ENCODE results near the gene PDZD7. TPM values are rescaled to one million over a fixed set of nuclear protein-coding genes. Genes with fewer than 3 reads are reported as not detected.

Gene PDZD7
- polyA plus RNA-seq (ENCODE audit: low read depth in 6 of 6): under 1 TPM in 2 of 6 donors, not detected in 4; 0.23 to 0.87 TPM

GRCh38 chr10:101031128-101031795 is at the start of gene PDZD7, which contains the start of gene SFXN3:
TSS of gene PDZD7 (minus strand) at chr10:101031129. CDS start at chr10:101030219, 910 bp downstream.
TSS of gene SFXN3 (plus strand) at chr10:101031234. CDS start at chr10:101034695, 3,461 bp downstream.
- Mint-ChIP-seq H3K4me1 (peaks cover 17 to 22% (median 19%) of the 10 kb centered on the region in 3 donors), H3K9me3 (peaks cover 0 to 2% (median 0%) of the 10 kb centered on the region in 7 donors), H3K27ac (peak within 1 kb of the TSS; percentile 82 to 98 (median 92)), H3K27me3 (peaks cover 12 to 30% (median 29%) of the 10 kb centered on the region in 3 donors), H3K36me3 (peaks cover 0 to 7% of the 10 kb centered on the region in 2 donors), H3K4me3 (peak within 1 kb of the TSS; percentile 84 to 97 (median 96))
- peak; percentile 87 to 89 for ATAC-seq (ENCODE audit: low read depth in 2 of 2)
- DNase-seq: peak; percentile 95

DNA sequence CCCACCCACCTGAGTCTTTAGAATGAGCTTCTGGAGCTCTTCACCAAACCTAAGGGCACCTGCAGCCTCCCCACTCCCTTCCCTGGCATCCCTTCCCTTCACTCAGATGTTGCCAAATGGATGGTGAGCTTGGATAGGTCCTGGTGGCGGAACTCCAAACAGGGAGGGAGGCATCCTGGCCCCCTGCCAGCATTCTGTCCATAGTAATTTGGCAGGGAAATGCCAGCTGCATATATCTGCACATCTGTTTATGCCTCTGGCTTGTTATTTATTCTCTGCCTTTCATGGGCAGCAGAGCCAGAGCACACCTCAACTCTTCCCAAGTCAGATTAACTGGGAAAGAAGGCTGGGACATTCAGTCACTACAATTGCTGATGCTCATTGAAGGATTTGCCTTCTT is 48.9 kb upstream of the PDZD7 start:
- Mint-ChIP-seq H3K4me1 (no peaks in the 10 kb centered on the region), H3K9me3 (peaks cover 0 to 3% (median 0%) of the 10 kb centered on the region in 7 donors), H3K36me3 (no peaks in the 10 kb centered on the region), H3K27ac (no peak overlapping the region), H3K4me3 (no peak overlapping the region), H3K27me3 (peaks cover 62 to 78% (median 77%) of the 10 kb centered on the region in 3 donors)
- ATAC-seq (ENCODE audit: low read depth in 2 of 2): no peak
- DNase-seq: no peak

DNA sequence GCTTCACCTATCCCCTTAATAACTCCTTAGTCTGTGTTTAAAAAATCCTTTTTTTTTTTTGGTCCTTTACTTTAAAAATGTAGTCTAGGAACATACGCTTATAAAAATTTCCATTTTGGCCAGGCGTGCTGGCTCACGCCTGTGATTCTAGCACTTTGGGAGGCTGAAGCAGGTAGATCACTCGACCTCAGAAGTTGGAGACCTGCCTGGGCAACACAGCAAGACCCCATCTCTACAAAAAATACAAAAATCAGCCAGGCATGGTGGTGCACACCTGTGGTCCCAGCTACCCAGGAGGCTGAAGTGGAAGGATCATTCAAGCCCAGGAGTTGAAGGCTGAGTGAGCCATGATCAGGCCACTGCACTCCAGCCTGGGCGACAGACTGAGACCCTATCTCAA is 45.7 kb upstream of the PDZD7 start:
- Mint-ChIP-seq H3K36me3 (no peaks in the 10 kb centered on the region), H3K27me3 (peaks cover 49 to 69% (median 63%) of the 10 kb centered on the region in 3 donors), H3K4me3 (no peak overlapping the region), H3K4me1 (peaks cover 17 to 23% (median 17%) of the 10 kb centered on the region in 3 donors), H3K27ac (no peak overlapping the region), H3K9me3 (peaks cover 0 to 3% (median 0%) of the 10 kb centered on the region in 7 donors)
- DNase-seq: no peak
- ATAC-seq (ENCODE audit: low read depth in 2 of 2): no peak

GRCh38 chr10:101075775-101076174 is 44.8 kb upstream of the PDZD7 start:
- DNase-seq: no peak
- H3K27ac Mint-ChIP-seq: no peak overlapping the region
- peaks cover 0 to 3% (median 0%) of the 10 kb centered on the region in 7 donors for H3K9me3 Mint-ChIP-seq
- H3K4me1 Mint-ChIP-seq: peaks cover 26 to 30% (median 26%) of the 10 kb centered on the region in 3 donors
- H3K36me3 Mint-ChIP-seq: no peaks in the 10 kb centered on the region
- peaks cover 43 to 60% (median 55%) of the 10 kb centered on the region in 3 donors for H3K27me3 Mint-ChIP-seq
- no peak overlapping the region for H3K4me3 Mint-ChIP-seq
- ATAC-seq (ENCODE audit: low read depth in 2 of 2): no peak

DNA sequence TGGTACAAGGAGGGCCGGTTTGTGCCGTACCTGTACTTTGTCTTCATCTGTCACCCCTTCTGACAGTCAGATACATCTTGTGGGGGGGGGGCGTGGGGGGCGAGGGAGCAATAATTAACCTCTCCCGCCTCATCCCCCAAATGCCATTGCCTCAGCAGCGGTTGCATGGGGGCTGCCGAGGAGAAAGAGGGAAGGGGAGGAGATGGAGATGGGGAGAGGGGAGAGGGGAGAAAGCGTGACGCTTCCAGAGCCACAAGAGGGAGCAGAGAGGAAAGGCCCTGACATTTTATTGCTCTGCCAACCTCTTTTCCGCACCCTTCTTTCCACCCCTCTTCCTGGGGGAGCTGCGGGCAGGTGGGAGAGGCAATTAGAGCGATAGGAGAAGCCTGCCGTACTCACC is 42.7 kb upstream of the PDZD7 start:
- H3K27me3 Mint-ChIP-seq: peaks cover 35 to 42% (median 36%) of the 10 kb centered on the region in 3 donors
- no peak overlapping the region for H3K4me3 Mint-ChIP-seq
- H3K9me3 Mint-ChIP-seq: peaks cover 0 to 2% (median 0%) of the 10 kb centered on the region in 7 donors
- H3K36me3 Mint-ChIP-seq: no peaks in the 10 kb centered on the region
- H3K4me1 Mint-ChIP-seq: peaks cover 29 to 30% (median 30%) of the 10 kb centered on the region in 3 donors
- DNase-seq (no peak), ATAC-seq (ENCODE audit: low read depth in 2 of 2) (no peak)
- no peak overlapping the region for H3K27ac Mint-ChIP-seq

GRCh38 chr10:101072923-101073322 is 42.0 kb upstream of the PDZD7 start:
- peaks cover 29 to 35% (median 30%) of the 10 kb centered on the region in 3 donors for H3K27me3 Mint-ChIP-seq
- H3K9me3 Mint-ChIP-seq: no peaks in the 10 kb centered on the region
- H3K4me3 Mint-ChIP-seq: peak overlapping the region in 2 of 8 donors; percentile 49 to 53
- H3K27ac Mint-ChIP-seq: peak overlapping the region in 3 of 6 donors; percentile 58 to 91 (median 81)
- no peaks in the 10 kb centered on the region for H3K36me3 Mint-ChIP-seq
- ATAC-seq (ENCODE audit: low read depth in 2 of 2) (no peak), DNase-seq (no peak)
- H3K4me1 Mint-ChIP-seq: peaks cover 29 to 31% (median 30%) of the 10 kb centered on the region in 3 donors

DNA sequence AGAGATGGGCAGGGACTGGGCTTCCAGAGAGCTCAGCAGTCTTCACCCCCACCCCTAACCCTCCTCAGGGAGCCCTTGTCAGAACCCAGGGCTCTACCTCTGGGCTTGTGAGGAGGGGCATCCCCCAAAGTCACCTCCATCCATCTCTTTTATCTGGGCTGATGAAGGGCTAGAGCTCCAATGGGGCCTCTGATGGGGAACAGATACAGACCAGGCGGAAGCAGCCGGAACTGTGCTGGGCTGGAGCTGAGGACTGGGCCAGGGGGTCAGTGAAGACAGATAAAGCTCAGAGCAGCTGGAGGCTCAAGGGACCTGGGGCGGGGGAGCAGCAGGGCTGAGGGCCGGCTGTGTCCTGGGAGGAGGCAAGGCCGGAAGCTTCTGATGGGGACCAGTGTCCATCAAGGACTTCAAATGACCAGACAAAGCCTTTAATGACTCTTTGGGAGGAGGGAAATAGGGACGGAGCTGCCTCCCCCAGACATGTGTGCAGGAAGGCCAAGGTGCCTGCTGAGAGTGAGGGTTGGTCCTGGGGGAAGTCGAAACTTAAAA is 41.0 kb upstream of the PDZD7 start:
- Mint-ChIP-seq H3K36me3 (no peaks in the 10 kb centered on the region), H3K4me3 (peak overlapping the region in 4 of 8 donors; percentile 30 to 79 (median 66)), H3K27me3 (peaks cover 31 to 34% (median 31%) of the 10 kb centered on the region in 3 donors), H3K9me3 (no peaks in the 10 kb centered on the region), H3K4me1 (peaks cover 35 to 38% (median 37%) of the 10 kb centered on the region in 3 donors), H3K27ac (peak overlapping the region; percentile 31 to 88 (median 66))
- DNase-seq (no peak), ATAC-seq (ENCODE audit: low read depth in 2 of 2) (no peak)

- no peaks in the 10 kb centered on the region for H3K9me3 Mint-ChIP-seq
- H3K27ac Mint-ChIP-seq: peak overlapping the region; percentile 55 to 88 (median 77)
- DNase-seq (peak; percentile 54), ATAC-seq (ENCODE audit: low read depth in 2 of 2) (peak; percentile 82)
- H3K27me3 Mint-ChIP-seq: peaks cover 25 to 32% (median 25%) of the 10 kb centered on the region in 3 donors
- H3K36me3 Mint-ChIP-seq: no peaks in the 10 kb centered on the region
- H3K4me3 Mint-ChIP-seq: peak overlapping the region in 7 of 8 donors; percentile 40 to 79 (median 59)
- peaks cover 37 to 43% (median 40%) of the 10 kb centered on the region in 3 donors for H3K4me1 Mint-ChIP-seq
Measured at GRCh38 chr10:101071267-101071884, 40.4 kb upstream of the PDZD7 start.

- DNase-seq: no peak
- Mint-ChIP-seq H3K27me3 (peaks cover 12 to 32% (median 24%) of the 10 kb centered on the region in 3 donors), H3K4me3 (no peak overlapping the region), H3K27ac (peak overlapping the region in 1 of 6 donors; percentile 37), H3K36me3 (no peaks in the 10 kb centered on the region), H3K9me3 (no peaks in the 10 kb centered on the region), H3K4me1 (peaks cover 44 to 51% (median 48%) of the 10 kb centered on the region in 3 donors)
- ATAC-seq (ENCODE audit: low read depth in 2 of 2): no peak
Measured at GRCh38 chr10:101070098-101070497, 39.2 kb upstream of the PDZD7 start.

DNA sequence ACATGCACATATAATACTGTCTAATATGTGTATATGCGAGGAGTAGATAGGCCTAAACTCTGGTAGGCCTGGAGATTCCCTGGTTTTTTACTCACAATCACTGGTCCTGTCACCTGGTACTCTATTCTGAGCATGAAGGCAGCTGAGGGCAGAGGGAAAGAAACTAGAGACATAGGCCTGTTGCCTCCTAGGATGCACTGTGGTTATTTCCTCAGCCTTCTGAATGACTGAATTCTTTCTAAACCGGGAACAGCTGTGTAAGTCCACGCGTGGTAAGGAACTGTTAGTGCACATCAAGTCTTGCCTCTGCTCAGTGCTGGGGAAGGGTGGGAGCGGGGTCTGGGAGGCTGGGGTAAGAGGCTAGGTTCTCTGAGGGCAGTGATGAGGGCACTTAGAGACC is 38.5 kb upstream of the PDZD7 start:
- H3K27ac Mint-ChIP-seq: peak overlapping the region in 1 of 6 donors; percentile 82

GRCh38 chr10:101067356-101068083 is 36.6 kb upstream of the PDZD7 start:
- Mint-ChIP-seq H3K27me3 (peaks cover 19 to 40% (median 20%) of the 10 kb centered on the region in 3 donors), H3K9me3 (no peaks in the 10 kb centered on the region), H3K36me3 (no peaks in the 10 kb centered on the region), H3K27ac (peak overlapping the region in 4 of 6 donors; percentile 44 to 70 (median 55)), H3K4me1 (peaks cover 42 to 55% (median 54%) of the 10 kb centered on the region in 3 donors), H3K4me3 (peak overlapping the region; percentile 90 to 99 (median 96))
- peak; percentile 28 to 40 for ATAC-seq (ENCODE audit: low read depth in 2 of 2)
- DNase-seq: peak; percentile 64

More for the DNA sequence above, 38.5 kb upstream of the PDZD7 start:
- Mint-ChIP-seq H3K36me3 (no peaks in the 10 kb centered on the region), H3K4me1 (peaks cover 48 to 51% (median 49%) of the 10 kb centered on the region in 3 donors), H3K27me3 (peaks cover 17 to 36% (median 27%) of the 10 kb centered on the region in 3 donors), H3K9me3 (no peaks in the 10 kb centered on the region), H3K4me3 (no peak overlapping the region)
- no peak for DNase-seq
- ATAC-seq (ENCODE audit: low read depth in 2 of 2): no peak

GRCh38 chr10:101066896-101067355 is 36.0 kb upstream of the PDZD7 start:
- H3K27me3 Mint-ChIP-seq: peaks cover 19 to 40% (median 20%) of the 10 kb centered on the region in 3 donors
- peaks cover 39 to 55% (median 52%) of the 10 kb centered on the region in 3 donors for H3K4me1 Mint-ChIP-seq
- no peak for DNase-seq

More at GRCh38 chr10:101066896-101067355, 36.0 kb upstream of the PDZD7 start:
- Mint-ChIP-seq H3K9me3 (no peaks in the 10 kb centered on the region), H3K4me3 (peak overlapping the region; percentile 90 to 99 (median 96)), H3K27ac (no peak overlapping the region), H3K36me3 (no peaks in the 10 kb centered on the region)
- no peak for ATAC-seq (ENCODE audit: low read depth in 2 of 2)
